ENCODE measurements around the gene TF. TPM values are rescaled to one million over a fixed set of nuclear protein-coding genes. Genes with fewer than 3 reads are reported as not detected.

Gene TF
- total and polyA plus RNA-seq, 4 donors = 5,045 to 9,659 (median 6,266) TPM

GRCh38 chr3:133762539-133762938 is 16.3 kb downstream of the TF start (continued):
- TF ChIP-seq FOXA1 (IDR thresholded peaks at IDR 0.05) (no peak), HNF4A (conservative IDR thresholded peaks at IDR 0.05) (no peak), NR2F2 (IDR thresholded peaks at IDR 0.05) (no peak), SP1 (IDR thresholded peaks at IDR 0.05) (no peak), FOXA2 (IDR thresholded peaks at IDR 0.05) (no peak), MAX (IDR thresholded peaks at IDR 0.05) (no peak)

- Histone ChIP-seq H3K9me3 (ENCODE audit: control insufficient read depth in 4 of 4, low read length in 3 of 4) (no peaks in the 10 kb centered on the region), H3K4me1 (ENCODE audit: control insufficient read depth in 4 of 4, insufficient read depth in 4 of 4, low read length in 3 of 4) (peaks cover 0 to 12% (median 2%) of the 10 kb centered on the region in 4 donors), H3K27me3 (ENCODE audit: control insufficient read depth in 4 of 4, insufficient read depth in 4 of 4, low read length in 3 of 4) (no peaks in the 10 kb centered on the region), H3K9ac (ENCODE audit: low read depth in 1 of 2, low read length in 2 of 2) (no peak overlapping the region), H3K27ac (ENCODE audit: low read depth in 1 of 2, low read length in 2 of 2) (no peak overlapping the region), H3K4me3 (ENCODE audit: low read depth in 1 of 3, low read length in 3 of 3) (no peak overlapping the region), H3K36me3 (ENCODE audit: control insufficient read depth in 4 of 4, insufficient read depth in 3 of 4, low read depth in 1 of 4, low read length in 3 of 4) (peaks cover 5 to 89% (median 76%) of the 10 kb centered on the region in 4 donors)
- DNase-seq (ENCODE audit: low spot score) = no peak
- TF ChIP-seq RXRA (IDR thresholded peaks at IDR 0.05) (peak in 1 of 2 donors; percentile 40), TAF1 (conservative IDR thresholded peaks at IDR 0.05) (no peak), CTCF (IDR thresholded peaks at IDR 0.05; ENCODE audit: low read depth, low read length, missing input control) (no peak), GABPA (IDR thresholded peaks at IDR 0.05 in 1 of 2, conservative IDR thresholded peaks at IDR 0.05 in 1 of 2) (peak in 1 of 2 donors; percentile 9), YY1 (IDR thresholded peaks at IDR 0.05) (no peak), HNF4G (IDR thresholded peaks at IDR 0.05) (no peak), REST (IDR thresholded peaks at IDR 0.05) (peak; percentile 13), FOXA1 (IDR thresholded peaks at IDR 0.05) (no peak), ATF3 (IDR thresholded peaks at IDR 0.05) (no peak), HNF4A (conservative IDR thresholded peaks at IDR 0.05) (no peak), JUND (IDR thresholded peaks at IDR 0.05) (no peak), NR2F2 (IDR thresholded peaks at IDR 0.05) (no peak), FOXA2 (IDR thresholded peaks at IDR 0.05) (no peak), ZBTB33 (IDR thresholded peaks at IDR 0.05) (no peak), MAX (IDR thresholded peaks at IDR 0.05) (peak; percentile 11), EGR1 (IDR thresholded peaks at IDR 0.05; ENCODE audit: low read depth in 2 of 2) (peak in 1 of 2 donors; percentile 12), RAD21 (IDR thresholded peaks at IDR 0.05) (peak in 1 of 2 donors; percentile 17), SP1 (IDR thresholded peaks at IDR 0.05) (no peak)
- whole genome bisulfite sequencing = 39% methylated on average over 6 of the region's 6 CpGs
These were observed 17.8 kb downstream of the TF start for GRCh38 chr3:133763797-133764683.
